WERI-Rb-1 (cell line): ENCODE measurements around the gene CD300LB.
"Not testable (repeated sequence)": the region's sequence is repeated elsewhere in the genome, so short reads cannot be mapped to it uniquely, and the experiment has no call there.

Experiments
- DNase-seq: peaks from one replicate; pipeline ENCODE4 v3.0.0-alpha.2; 2020
- H3K27ac ChIP-seq: fragments of 250-450 bp; sonication (Bioruptor Pico); 2 replicates; pipeline ENCODE4 v1.5.1; 2020; ENCODE audit warnings: mild to moderate bottlenecking, moderate library complexity
- H3K27me3 ChIP-seq: fragments of 250-450 bp; sonication (Bioruptor Pico); 2 replicates; pipeline ENCODE4 v1.5.1; 2021; ENCODE audit warnings: mild to moderate bottlenecking, low read depth, moderate library complexity; ENCODE audit not compliant: insufficient read depth, severe bottlenecking
- H3K36me3 ChIP-seq: fragments of 250-450 bp; sonication (Bioruptor Pico); 2 replicates; pipeline ENCODE4 v1.5.1; 2020; ENCODE audit warnings: mild to moderate bottlenecking, moderate library complexity
- H3K4me3 ChIP-seq: 2 replicates; pipeline ENCODE4 v1.5.1; 2011; ENCODE audit warnings: low read depth, mild to moderate bottlenecking, control low read depth, low read length
- H3K9me3 ChIP-seq: fragments of 250-450 bp; sonication (Bioruptor Pico); 2 replicates; pipeline ENCODE4 v1.5.1; 2021; ENCODE audit warnings: mild to moderate bottlenecking, moderate library complexity; ENCODE audit not compliant: severe bottlenecking
- CTCF ChIP-seq: IDR thresholded peaks from 2 replicates; pipeline ENCODE4 v1.5.1; 2011; ENCODE audit warnings: low read depth, mild to moderate bottlenecking, control low read depth, inconsistent platforms, low read length

Gene CD300LB

GRCh38 chr17:74522381-74523105, 8.7 kb downstream of the CD300LB start:
- no peak for TF ChIP-seq CTCF
- Histone ChIP-seq H3K27ac (no peak overlapping the region), H3K27me3 (peaks cover 99% of the 10 kb centered on the region), H3K36me3 (no peaks in the 10 kb centered on the region), H3K9me3 (peaks cover 37% of the 10 kb centered on the region), H3K4me3 (no peak overlapping the region)
- DNase-seq = no peak

GRCh38 chr17:74521701-74522201, 9.5 kb downstream of the CD300LB start:
- DNase-seq = no peak
- H3K4me3 ChIP-seq = no peak overlapping the region

GRCh38 chr17:74520790-74521480, 10.3 kb downstream of the CD300LB start:
- Histone ChIP-seq H3K4me3 (no peak overlapping the region), H3K9me3 (peaks cover 24% of the 10 kb centered on the region), H3K27ac (no peak overlapping the region), H3K36me3 (no peaks in the 10 kb centered on the region), H3K27me3 (peaks cover 98% of the 10 kb centered on the region)
- no peak for TF ChIP-seq CTCF
- no peak for DNase-seq

More at GRCh38 chr17:74521701-74522201, 9.5 kb downstream of the CD300LB start:
- H3K9me3 ChIP-seq = peaks cover 29% of the 10 kb centered on the region
- TF ChIP-seq CTCF = no peak
- H3K36me3 ChIP-seq = no peaks in the 10 kb centered on the region
- H3K27me3 ChIP-seq = peaks cover 98% of the 10 kb centered on the region
- H3K27ac ChIP-seq = no peak overlapping the region

GRCh38 chr17:74520016-74520434, 11.2 kb downstream of the CD300LB start:
- TF ChIP-seq CTCF = no peak
- H3K27me3 ChIP-seq = peaks cover 98% of the 10 kb centered on the region
- no peak overlapping the region for H3K4me3 ChIP-seq
- peaks cover 23% of the 10 kb centered on the region for H3K9me3 ChIP-seq
- no peaks in the 10 kb centered on the region for H3K36me3 ChIP-seq
- no peak overlapping the region for H3K27ac ChIP-seq
- no peak for DNase-seq

- H3K4me3 ChIP-seq, DNase-seq, H3K36me3 ChIP-seq, H3K27ac ChIP-seq: not testable (repeated sequence)
- H3K27me3 ChIP-seq = peaks cover 85% of the 10 kb centered on the region
- peaks cover 37% of the 10 kb centered on the region for H3K9me3 ChIP-seq
These were observed 12.8 kb downstream of the CD300LB start for GRCh38 chr17:74518413-74518981.

GRCh38 chr17:74516561-74517328, 14.5 kb downstream of the CD300LB start:
- TF ChIP-seq CTCF = no peak
- Histone ChIP-seq H3K27me3 (peaks cover 85% of the 10 kb centered on the region), H3K36me3 (no peaks in the 10 kb centered on the region), H3K27ac (no peak overlapping the region), H3K4me3 (no peak overlapping the region), H3K9me3 (peaks cover 33% of the 10 kb centered on the region)
- DNase-seq = no peak
